ENCODE results near the gene SGMS1. TPM values are rescaled to one million over a fixed set of nuclear protein-coding genes. Genes with fewer than 3 reads are reported as not detected.

Gene SGMS1
- total and polyA plus RNA-seq, 2 experiments from 2014 or later = 15.0 to 34.7 TPM

DNA sequence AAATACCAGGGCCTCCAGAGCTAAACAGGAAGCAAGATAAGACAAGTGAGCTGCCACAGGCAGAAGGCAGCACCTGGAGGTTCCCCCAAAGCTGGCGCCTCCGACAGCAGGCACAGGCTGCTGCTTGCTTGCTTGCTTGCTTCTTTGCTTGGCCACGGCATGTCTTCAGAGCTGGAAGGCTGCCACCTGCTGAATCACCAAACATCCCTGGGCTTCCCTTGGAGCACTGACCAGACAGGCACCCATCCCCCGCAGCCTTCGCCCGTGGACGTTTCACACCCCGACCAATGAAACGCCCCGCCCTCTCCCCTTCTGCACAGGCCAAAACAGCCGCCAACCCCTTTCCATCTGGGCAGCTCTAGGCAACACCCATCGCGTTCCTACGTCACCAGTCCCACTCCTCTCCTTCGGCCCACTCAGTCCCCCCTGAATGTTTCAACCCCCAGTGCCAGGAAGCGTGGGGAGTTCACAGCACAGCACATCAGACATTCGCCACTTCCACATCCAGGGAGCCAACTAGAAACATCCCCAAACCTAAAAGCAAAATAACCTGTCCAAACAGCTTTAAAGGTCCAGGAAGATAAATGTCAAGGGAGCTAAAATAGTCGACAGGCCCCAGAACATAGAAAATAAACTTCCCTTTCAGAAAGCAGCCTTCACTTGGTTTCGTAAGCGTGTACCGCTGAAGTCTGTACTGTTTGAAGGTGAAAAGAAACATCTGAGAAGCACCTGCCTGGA lies 1.6 kb downstream of the SGMS1 start:
- H3K4me1 Mint-ChIP-seq = peaks cover 59% of the 10 kb centered on the region
- H4K20me1 ChIP-seq (replicated peaks; ENCODE audit: insufficient read depth) = no peaks in the 10 kb centered on the region; the same call in 1 of the 2 replicates
- no peak overlapping the region for H3K27ac ChIP-seq (ENCODE audit: low read depth)
- peaks cover 42% of the 10 kb centered on the region for H3K79me2 ChIP-seq (replicated peaks; ENCODE audit: insufficient read depth)
- peak; percentile 64 for DNase-seq (ENCODE audit: low spot score)
- no peak for TF ChIP-seq EZH2phosphoT487 (IDR thresholded peaks at IDR 0.05; ENCODE audit: unreplicated experiment)
- TF ChIP-seq, protein P1, sequence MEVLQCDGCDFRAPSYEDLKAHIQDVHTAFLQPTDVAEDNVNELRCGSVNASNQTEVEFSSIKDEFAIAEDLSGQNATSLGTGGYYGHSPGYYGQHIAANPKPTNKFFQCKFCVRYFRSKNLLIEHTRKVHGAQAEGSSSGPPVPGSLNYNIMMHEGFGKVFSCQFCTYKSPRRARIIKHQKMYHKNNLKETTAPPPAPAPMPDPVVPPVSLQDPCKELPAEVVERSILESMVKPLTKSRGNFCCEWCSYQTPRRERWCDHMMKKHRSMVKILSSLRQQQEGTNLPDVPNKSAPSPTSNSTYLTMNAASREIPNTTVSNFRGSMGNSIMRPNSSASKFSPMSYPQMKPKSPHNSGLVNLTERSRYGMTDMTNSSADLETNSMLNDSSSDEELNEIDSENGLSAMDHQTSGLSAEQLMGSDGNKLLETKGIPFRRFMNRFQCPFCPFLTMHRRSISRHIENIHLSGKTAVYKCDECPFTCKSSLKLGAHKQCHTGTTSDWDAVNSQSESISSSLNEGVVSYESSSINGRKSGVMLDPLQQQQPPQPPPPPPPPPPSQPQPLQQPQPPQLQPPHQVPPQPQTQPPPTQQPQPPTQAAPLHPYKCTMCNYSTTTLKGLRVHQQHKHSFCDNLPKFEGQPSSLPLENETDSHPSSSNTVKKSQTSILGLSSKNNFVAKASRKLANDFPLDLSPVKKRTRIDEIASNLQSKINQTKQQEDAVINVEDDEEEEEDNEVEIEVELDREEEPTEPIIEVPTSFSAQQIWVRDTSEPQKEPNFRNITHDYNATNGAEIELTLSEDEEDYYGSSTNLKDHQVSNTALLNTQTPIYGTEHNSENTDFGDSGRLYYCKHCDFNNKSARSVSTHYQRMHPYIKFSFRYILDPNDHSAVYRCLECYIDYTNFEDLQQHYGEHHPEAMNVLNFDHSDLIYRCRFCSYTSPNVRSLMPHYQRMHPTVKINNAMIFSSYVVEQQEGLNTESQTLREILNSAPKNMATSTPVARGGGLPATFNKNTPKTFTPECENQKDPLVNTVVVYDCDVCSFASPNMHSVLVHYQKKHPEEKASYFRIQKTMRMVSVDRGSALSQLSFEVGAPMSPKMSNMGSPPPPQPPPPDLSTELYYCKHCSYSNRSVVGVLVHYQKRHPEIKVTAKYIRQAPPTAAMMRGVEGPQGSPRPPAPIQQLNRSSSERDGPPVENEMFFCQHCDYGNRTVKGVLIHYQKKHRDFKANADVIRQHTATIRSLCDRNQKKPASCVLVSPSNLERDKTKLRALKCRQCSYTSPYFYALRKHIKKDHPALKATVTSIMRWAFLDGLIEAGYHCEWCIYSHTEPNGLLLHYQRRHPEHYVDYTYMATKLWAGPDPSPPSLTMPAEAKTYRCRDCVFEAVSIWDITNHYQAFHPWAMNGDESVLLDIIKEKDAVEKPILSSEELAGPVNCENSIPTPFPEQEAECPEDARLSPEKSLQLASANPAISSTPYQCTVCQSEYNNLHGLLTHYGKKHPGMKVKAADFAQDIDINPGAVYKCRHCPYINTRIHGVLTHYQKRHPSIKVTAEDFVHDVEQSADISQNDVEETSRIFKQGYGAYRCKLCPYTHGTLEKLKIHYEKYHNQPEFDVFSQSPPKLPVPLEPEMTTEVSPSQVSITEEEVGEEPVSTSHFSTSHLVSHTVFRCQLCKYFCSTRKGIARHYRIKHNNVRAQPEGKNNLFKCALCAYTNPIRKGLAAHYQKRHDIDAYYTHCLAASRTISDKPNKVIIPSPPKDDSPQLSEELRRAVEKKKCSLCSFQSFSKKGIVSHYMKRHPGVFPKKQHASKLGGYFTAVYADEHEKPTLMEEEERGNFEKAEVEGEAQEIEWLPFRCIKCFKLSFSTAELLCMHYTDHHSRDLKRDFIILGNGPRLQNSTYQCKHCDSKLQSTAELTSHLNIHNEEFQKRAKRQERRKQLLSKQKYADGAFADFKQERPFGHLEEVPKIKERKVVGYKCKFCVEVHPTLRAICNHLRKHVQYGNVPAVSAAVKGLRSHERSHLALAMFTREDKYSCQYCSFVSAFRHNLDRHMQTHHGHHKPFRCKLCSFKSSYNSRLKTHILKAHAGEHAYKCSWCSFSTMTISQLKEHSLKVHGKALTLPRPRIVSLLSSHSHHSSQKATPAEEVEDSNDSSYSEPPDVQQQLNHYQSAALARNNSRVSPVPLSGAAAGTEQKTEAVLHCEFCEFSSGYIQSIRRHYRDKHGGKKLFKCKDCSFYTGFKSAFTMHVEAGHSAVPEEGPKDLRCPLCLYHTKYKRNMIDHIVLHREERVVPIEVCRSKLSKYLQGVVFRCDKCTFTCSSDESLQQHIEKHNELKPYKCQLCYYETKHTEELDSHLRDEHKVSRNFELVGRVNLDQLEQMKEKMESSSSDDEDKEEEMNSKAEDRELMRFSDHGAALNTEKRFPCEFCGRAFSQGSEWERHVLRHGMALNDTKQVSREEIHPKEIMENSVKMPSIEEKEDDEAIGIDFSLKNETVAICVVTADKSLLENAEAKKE (CRISPR knock-in tag; IDR thresholded peaks at IDR 0.05) = no peak
- TF ChIP-seq, protein P2, sequence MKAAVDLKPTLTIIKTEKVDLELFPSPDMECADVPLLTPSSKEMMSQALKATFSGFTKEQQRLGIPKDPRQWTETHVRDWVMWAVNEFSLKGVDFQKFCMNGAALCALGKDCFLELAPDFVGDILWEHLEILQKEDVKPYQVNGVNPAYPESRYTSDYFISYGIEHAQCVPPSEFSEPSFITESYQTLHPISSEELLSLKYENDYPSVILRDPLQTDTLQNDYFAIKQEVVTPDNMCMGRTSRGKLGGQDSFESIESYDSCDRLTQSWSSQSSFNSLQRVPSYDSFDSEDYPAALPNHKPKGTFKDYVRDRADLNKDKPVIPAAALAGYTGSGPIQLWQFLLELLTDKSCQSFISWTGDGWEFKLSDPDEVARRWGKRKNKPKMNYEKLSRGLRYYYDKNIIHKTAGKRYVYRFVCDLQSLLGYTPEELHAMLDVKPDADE (IDR thresholded peaks at IDR 0.05) = no peak
- TF ChIP-seq CTCF (conservative IDR thresholded peaks at IDR 0.05; ENCODE audit: low read depth in 2 of 2) = peak in 1 of 2 experiments; percentile 41; a peak in 2 of 4 replicates
- no peaks in the 10 kb centered on the region for H3K9me2 ChIP-seq (ENCODE audit: insufficient read depth)
- H3K4me1 ChIP-seq (ENCODE audit: insufficient read depth) = peaks cover 61% of the 10 kb centered on the region
- peak overlapping the region; percentile 86 for H3K4me3 Mint-ChIP-seq
- no peak overlapping the region for H2AFZ ChIP-seq
- H3K4me3 ChIP-seq = peak overlapping the region; percentile 86
- ATAC-seq = peak; percentile 2
- H3K27ac Mint-ChIP-seq = peak overlapping the region; percentile 5
- peaks cover 4% of the 10 kb centered on the region; the same call in 1 of the 2 replicates for H3K27me3 ChIP-seq (ENCODE audit: insufficient read depth)
- no peaks in the 10 kb centered on the region for H3K36me3 Mint-ChIP-seq (ENCODE audit: low read depth)
- H3K27me3 Mint-ChIP-seq (ENCODE audit: insufficient read depth, low read depth, poor library complexity) = peaks cover 17% of the 10 kb centered on the region
- H3K4me2 ChIP-seq = peak overlapping the region; percentile 79
- peaks cover 5% of the 10 kb centered on the region for H3F3A ChIP-seq (replicated peaks; ENCODE audit: low read depth)
- no peaks in the 10 kb centered on the region for H3K36me3 ChIP-seq (ENCODE audit: insufficient read depth)
- no peaks in the 10 kb centered on the region for H3K9me3 Mint-ChIP-seq
